BJ (cell line): ENCODE results near the gene IKZF3. TPM values are rescaled to one million over a fixed set of nuclear protein-coding genes. Genes with fewer than 3 reads are reported as not detected.

Experiments used
- CTCF ChIA-PET: fragments of 350-600 bp; formaldehyde crosslinking; extraction: SDS; loops from one replicate; lab custom pipeline; 2021; ENCODE audit warnings: antibody characterized with exemption, inconsistent platforms; lab: Yijun Ruan, JAX
- POLR2A ChIA-PET: fragments of 300-600 bp; sonication (Branson Sonifier 250); formaldehyde crosslinking; extraction: SDS; loops from one replicate; lab custom pipeline; 2021; ENCODE audit warnings: antibody characterized with exemption; lab: Charles Lee
- DNase-seq: peaks from one replicate; pipeline ENCODE4 v3.0.0-alpha.2; 2011; ENCODE audit warnings: low read depth
- H3K27me3 ChIP-seq: 2 replicates; pipeline ENCODE4 v1.6.0; 2011; ENCODE audit warnings: low read length; ENCODE audit not compliant: control insufficient read depth, insufficient read depth
- H3K36me3 ChIP-seq: 2 replicates; pipeline ENCODE4 v1.5.1; 2011; ENCODE audit warnings: low read length; ENCODE audit not compliant: control insufficient read depth, insufficient read depth
- H3K4me3 ChIP-seq: 2 replicates; pipeline ENCODE4 v1.5.1; 2011; ENCODE audit warnings: low read depth, mild to moderate bottlenecking, control low read depth, low read length
- CTCF ChIP-seq: IDR thresholded peaks from 2 replicates; pipeline ENCODE4 v1.5.1; 2011; ENCODE audit warnings: low read depth, mild to moderate bottlenecking, control low read depth, inconsistent platforms, low read length, moderate library complexity; ENCODE audit not compliant: insufficient read depth
- polyA plus RNA-seq: library from polyadenylated mRNA; depleted of rRNA; stranded (reverse); fragments of >200 nt; gene quantifications from 2 replicates; pipeline ENCODE4 v1.2.3, GENCODE V29; 2011

The IKZF3 gene
- polyA plus RNA-seq, 1 experiment = not detected

DNA sequence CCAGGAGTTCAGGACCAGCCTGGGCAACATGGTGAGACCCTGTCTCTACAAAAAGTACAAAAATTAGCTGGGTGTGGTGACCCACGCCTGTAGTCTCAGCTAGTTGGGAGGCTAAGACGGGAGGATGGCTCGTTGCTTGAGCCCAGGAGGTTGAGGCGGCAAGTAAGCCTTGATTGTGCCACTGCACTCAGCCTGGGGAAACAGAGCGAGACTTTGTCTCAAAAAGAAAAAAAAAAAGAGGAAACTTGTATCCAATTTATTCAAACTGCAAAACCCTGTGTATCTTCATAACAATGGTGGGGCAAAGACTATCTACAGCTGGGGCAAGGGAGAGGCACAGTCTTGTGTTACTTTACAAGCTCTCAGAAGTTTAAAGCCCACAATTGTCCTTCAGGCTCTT, 104.9 kb downstream of the IKZF3 start:
- TF ChIP-seq CTCF = no peak
- CTCF ChIA-PET = interaction anchor here (1.1 to 1.4 kb wide), 2 partner anchors 20 to 137 kb away, joined by 3 to 7 read pairs; no protein-coding TSS in a partner anchor

DNA sequence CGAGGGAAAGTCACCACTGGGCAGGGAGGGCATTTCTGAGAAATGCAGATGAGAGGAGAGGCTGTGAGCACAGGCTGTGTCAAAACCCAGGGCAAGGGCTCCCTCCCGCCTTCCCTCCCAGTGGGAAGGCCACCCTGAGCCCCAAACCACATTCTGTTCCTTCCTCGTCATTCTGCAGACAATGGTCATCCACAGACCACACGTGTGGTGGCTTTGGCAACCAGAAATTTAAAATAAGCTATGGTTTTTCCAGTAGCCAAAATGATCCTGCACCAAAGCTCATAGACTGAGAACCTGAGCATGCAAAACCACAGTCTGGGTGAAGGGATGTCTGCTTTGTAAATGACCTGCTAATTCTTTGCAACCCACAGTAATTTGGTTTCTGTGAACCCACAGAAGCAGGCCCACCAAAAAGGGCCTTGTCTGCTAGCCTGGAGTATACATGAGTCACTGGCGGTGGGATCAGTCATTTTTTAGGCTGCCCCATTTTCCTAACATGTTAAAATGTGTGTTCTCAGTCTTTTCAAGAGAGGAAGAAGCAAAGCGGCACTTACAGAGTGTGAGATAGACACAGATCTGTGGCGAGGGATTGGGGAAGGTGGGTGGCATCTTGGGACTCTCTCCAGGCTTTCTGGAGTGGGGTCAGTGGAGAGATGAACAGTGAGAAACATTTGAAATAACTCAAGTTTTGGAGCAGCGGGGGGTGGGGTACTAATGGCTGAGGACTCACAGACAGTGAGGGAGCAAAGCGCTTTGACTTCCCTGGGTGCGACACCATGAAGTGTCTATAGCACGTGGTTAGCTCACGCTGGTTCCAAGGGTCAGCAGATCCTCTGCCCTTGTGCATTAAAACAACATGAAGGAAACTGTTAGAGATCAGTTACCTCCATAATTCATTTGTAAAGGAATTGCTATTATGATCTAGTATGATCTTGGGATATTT, 105.9 kb downstream of the IKZF3 start:
- CTCF ChIA-PET = interaction anchor here (1.4 kb wide), 1 partner anchor 136 kb away, joined by 7 read pairs; no protein-coding TSS in a partner anchor
- DNase-seq = no peak
- H3K4me3 ChIP-seq = no peak overlapping the region
- no peaks in the 10 kb centered on the region for H3K36me3 ChIP-seq
- no peak for TF ChIP-seq CTCF
- POLR2A ChIA-PET = no interaction called here
- H3K27me3 ChIP-seq = peaks cover 6% of the 10 kb centered on the region

More for the DNA sequence above, 104.9 kb downstream of the IKZF3 start:
- Histone ChIP-seq H3K4me3 (no peak overlapping the region), H3K36me3 (no peaks in the 10 kb centered on the region), H3K27me3 (peaks cover 6% of the 10 kb centered on the region)
- DNase-seq = no peak
- POLR2A ChIA-PET = no interaction called here

GRCh38 chr17:39757176-39757662, 106.9 kb downstream of the IKZF3 start:
- POLR2A ChIA-PET = no interaction called here
- Histone ChIP-seq H3K4me3 (no peak overlapping the region), H3K36me3 (no peaks in the 10 kb centered on the region), H3K27me3 (peaks cover 4% of the 10 kb centered on the region)
- TF ChIP-seq CTCF = no peak
- CTCF ChIA-PET = interaction anchor here (2.8 to 3.0 kb wide), 2 partner anchors 134 to 136 kb away, joined by 10 to 26 read pairs; no protein-coding TSS in a partner anchor
- DNase-seq = no peak

- no peak for TF ChIP-seq CTCF
These were observed 107.6 kb downstream of the IKZF3 start for GRCh38 chr17:39756380-39757079.

More at GRCh38 chr17:39756380-39757079, 107.6 kb downstream of the IKZF3 start:
- POLR2A ChIA-PET = interaction anchor here (0.6 kb wide), 1 partner anchor 89 kb away, joined by 7 read pairs; no protein-coding TSS in a partner anchor
- CTCF ChIA-PET = interaction anchor here (0.6 to 3.0 kb wide), 3 partner anchors 7 to 135 kb away, joined by 3 to 26 read pairs (median 10); no protein-coding TSS in a partner anchor
- no peak overlapping the region for H3K4me3 ChIP-seq
- H3K36me3 ChIP-seq = no peaks in the 10 kb centered on the region
- H3K27me3 ChIP-seq = peaks cover 4% of the 10 kb centered on the region
- no peak for DNase-seq
